Panc1 (cell line): ENCODE data around the gene PNMA8A.

Source experiments
- POLR2AphosphoS5 ChIP-seq: IDR thresholded peaks from 2 replicates; pipeline ENCODE4 v1.6.1; 2012; ENCODE audit warnings: mild to moderate bottlenecking, low read depth, low read length, moderate library complexity
- TCF7L2 ChIP-seq: IDR thresholded peaks from 2 replicates; pipeline ENCODE4 v1.6.1; 2011; ENCODE audit warnings: mild to moderate bottlenecking, low read depth, low read length, inconsistent platforms
- TF ChIP-seq, protein P1 (sequence below): fragments of 450-650 bp; IDR thresholded peaks from 2 replicates; pipeline ENCODE4 v1.5.1; 2017; ENCODE audit warnings: mild to moderate bottlenecking
- TF ChIP-seq, protein P2 (sequence below), 2 experiments: IDR thresholded peaks; 2 replicates each; pipeline ENCODE4 v1.6.1; 2011 to 2012; ENCODE audit warnings: low read depth in 2 of 2, control low read depth in 1 of 2, low read length in 1 of 2, mild to moderate bottlenecking in 1 of 2, moderate library complexity in 1 of 2; ENCODE audit not compliant: insufficient read depth in 1 of 2

DNA sequence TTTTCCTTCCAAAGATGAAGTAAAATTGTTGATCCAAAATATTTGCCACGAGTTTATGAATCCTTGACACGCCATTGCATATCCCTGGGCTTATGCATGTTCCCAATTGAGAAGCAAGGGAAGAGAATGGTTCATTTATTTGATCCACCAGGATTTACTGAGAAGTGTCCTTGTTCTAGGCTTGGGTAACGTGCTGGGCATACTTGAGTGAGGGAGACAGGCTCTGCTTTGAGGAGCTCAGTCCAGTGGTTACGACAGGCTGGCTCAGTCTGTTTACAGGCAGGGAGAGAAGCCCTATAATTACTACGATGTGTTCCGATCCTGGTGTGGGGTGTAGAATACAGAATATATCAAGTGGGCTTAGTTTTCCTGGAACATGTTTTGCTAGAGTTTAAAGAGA lies 36.4 kb downstream of the PNMA8A start:
- TF ChIP-seq, protein P1, sequence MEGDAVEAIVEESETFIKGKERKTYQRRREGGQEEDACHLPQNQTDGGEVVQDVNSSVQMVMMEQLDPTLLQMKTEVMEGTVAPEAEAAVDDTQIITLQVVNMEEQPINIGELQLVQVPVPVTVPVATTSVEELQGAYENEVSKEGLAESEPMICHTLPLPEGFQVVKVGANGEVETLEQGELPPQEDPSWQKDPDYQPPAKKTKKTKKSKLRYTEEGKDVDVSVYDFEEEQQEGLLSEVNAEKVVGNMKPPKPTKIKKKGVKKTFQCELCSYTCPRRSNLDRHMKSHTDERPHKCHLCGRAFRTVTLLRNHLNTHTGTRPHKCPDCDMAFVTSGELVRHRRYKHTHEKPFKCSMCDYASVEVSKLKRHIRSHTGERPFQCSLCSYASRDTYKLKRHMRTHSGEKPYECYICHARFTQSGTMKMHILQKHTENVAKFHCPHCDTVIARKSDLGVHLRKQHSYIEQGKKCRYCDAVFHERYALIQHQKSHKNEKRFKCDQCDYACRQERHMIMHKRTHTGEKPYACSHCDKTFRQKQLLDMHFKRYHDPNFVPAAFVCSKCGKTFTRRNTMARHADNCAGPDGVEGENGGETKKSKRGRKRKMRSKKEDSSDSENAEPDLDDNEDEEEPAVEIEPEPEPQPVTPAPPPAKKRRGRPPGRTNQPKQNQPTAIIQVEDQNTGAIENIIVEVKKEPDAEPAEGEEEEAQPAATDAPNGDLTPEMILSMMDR = no peak
- no peak for TF ChIP-seq POLR2AphosphoS5
- TF ChIP-seq, protein P2, sequence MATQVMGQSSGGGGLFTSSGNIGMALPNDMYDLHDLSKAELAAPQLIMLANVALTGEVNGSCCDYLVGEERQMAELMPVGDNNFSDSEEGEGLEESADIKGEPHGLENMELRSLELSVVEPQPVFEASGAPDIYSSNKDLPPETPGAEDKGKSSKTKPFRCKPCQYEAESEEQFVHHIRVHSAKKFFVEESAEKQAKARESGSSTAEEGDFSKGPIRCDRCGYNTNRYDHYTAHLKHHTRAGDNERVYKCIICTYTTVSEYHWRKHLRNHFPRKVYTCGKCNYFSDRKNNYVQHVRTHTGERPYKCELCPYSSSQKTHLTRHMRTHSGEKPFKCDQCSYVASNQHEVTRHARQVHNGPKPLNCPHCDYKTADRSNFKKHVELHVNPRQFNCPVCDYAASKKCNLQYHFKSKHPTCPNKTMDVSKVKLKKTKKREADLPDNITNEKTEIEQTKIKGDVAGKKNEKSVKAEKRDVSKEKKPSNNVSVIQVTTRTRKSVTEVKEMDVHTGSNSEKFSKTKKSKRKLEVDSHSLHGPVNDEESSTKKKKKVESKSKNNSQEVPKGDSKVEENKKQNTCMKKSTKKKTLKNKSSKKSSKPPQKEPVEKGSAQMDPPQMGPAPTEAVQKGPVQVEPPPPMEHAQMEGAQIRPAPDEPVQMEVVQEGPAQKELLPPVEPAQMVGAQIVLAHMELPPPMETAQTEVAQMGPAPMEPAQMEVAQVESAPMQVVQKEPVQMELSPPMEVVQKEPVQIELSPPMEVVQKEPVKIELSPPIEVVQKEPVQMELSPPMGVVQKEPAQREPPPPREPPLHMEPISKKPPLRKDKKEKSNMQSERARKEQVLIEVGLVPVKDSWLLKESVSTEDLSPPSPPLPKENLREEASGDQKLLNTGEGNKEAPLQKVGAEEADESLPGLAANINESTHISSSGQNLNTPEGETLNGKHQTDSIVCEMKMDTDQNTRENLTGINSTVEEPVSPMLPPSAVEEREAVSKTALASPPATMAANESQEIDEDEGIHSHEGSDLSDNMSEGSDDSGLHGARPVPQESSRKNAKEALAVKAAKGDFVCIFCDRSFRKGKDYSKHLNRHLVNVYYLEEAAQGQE (IDR thresholded peaks at IDR 0.05; ENCODE audit: insufficient read depth in 1 of 2, low read depth in 2 of 2, low read length in 1 of 2) = no peak
- TF ChIP-seq TCF7L2 = no peak
